Measurements from ENCODE around the gene MRTFA.

GRCh38 chr22:40557972-40558371, 78.5 kb downstream of the MRTFA start:
- TF ChIP-seq, protein P1, sequence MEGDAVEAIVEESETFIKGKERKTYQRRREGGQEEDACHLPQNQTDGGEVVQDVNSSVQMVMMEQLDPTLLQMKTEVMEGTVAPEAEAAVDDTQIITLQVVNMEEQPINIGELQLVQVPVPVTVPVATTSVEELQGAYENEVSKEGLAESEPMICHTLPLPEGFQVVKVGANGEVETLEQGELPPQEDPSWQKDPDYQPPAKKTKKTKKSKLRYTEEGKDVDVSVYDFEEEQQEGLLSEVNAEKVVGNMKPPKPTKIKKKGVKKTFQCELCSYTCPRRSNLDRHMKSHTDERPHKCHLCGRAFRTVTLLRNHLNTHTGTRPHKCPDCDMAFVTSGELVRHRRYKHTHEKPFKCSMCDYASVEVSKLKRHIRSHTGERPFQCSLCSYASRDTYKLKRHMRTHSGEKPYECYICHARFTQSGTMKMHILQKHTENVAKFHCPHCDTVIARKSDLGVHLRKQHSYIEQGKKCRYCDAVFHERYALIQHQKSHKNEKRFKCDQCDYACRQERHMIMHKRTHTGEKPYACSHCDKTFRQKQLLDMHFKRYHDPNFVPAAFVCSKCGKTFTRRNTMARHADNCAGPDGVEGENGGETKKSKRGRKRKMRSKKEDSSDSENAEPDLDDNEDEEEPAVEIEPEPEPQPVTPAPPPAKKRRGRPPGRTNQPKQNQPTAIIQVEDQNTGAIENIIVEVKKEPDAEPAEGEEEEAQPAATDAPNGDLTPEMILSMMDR (IDR thresholded peaks at IDR 0.05), result no peak
- TF ChIP-seq POLR2A (IDR thresholded peaks at IDR 0.05), result no peak

Data from uterus (tissue), 2 donors.